ENCODE results near the gene GSC2.

Gene GSC2

DNA sequence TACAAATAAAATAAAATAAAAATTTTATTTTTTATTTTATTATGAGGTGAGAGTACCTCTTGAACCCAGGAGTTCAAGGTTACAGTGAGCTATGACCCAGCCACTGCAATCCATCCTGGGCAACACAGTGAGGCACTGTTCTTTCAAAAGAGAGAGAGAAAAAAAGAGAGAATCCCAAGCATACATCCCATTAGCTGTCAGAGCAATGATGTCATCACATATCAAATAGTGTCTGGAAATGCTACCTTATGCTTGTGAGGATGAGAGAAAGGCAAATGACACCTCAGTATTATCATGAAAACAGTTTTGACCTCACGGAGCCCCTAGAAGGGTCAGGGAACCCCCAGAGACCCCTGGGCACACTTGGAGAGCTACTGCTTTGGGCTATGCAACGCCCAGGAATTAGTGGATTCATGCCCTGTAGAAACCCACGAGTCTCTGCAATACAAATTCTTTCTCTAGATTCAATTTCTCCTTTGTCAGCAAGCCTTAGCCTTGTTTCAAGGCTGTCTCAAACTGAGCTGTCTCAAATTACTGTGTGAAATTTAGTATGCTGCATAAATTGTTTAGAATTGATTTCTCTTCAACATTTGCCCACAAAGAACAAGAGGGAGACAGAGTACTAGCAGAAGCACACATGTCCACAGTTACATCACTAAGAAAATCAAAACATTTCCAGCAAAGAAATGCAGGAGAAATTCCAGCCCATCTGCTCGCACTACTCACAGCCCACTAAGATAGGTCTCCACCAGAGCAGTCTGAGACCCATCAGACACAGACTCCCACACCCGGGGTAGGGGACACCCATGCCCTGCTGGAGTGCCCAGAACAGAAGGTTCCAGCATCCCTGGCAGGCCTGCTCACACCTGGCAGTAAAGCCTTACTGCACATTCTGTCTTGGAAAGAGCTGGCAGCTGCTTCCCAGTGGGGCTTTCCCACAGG lies 45.9 kb downstream of the GSC2 start:
- no peak for TF ChIP-seq ZFX (IDR thresholded peaks at IDR 0.05)
- TF ChIP-seq, protein P1, sequence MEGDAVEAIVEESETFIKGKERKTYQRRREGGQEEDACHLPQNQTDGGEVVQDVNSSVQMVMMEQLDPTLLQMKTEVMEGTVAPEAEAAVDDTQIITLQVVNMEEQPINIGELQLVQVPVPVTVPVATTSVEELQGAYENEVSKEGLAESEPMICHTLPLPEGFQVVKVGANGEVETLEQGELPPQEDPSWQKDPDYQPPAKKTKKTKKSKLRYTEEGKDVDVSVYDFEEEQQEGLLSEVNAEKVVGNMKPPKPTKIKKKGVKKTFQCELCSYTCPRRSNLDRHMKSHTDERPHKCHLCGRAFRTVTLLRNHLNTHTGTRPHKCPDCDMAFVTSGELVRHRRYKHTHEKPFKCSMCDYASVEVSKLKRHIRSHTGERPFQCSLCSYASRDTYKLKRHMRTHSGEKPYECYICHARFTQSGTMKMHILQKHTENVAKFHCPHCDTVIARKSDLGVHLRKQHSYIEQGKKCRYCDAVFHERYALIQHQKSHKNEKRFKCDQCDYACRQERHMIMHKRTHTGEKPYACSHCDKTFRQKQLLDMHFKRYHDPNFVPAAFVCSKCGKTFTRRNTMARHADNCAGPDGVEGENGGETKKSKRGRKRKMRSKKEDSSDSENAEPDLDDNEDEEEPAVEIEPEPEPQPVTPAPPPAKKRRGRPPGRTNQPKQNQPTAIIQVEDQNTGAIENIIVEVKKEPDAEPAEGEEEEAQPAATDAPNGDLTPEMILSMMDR (conservative IDR thresholded peaks at IDR 0.05): no peak
- no peak overlapping the region for H3K27ac ChIP-seq

DNA sequence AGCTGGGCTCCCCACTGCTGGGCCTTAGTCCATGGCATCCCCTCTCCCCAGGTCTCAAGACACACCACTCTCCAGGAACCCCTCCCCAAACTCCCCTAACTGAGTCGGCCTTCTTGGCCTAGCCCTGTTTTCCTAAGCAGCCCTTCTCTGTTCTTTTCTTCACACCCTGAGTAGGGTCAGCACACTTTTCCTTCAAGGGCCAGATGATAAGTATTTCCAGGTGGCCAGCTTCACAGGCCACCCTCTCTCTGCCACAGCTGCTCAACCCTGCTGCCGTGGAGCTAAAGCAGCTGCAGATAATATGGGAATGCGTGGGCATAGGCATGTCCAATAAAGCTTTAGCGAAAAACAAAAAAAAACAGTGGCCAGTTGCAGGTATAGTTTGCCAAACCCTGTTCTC lies 51.9 kb downstream of the GSC2 start:
- H3K27ac ChIP-seq: no peak overlapping the region

DNA sequence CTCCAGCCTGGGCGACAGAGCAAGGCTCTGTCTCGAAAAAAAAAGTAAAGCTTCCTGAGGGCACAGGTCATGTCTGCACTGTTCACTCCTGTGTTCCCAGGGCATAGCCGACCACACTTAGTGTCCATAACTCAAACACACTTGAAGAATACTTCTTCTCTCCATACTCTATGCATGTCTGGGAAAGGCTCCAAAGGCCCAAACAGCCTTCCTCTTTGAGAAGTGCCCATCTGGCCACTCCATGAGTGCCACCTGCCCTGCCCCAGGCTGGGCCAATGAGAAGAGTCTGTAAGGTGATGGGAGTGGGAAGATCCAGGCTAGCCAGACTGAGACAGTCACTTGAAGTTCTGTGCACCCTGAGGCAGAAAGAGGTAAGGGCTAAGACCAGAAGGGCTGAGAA lies 52.6 kb downstream of the GSC2 start:
- H3K27ac ChIP-seq: no peak overlapping the region
- no peak for TF ChIP-seq ZFX (IDR thresholded peaks at IDR 0.05)
- TF ChIP-seq, protein P1 (conservative IDR thresholded peaks at IDR 0.05): no peak

More for the DNA sequence above, 51.9 kb downstream of the GSC2 start:
- TF ChIP-seq, protein P1 (conservative IDR thresholded peaks at IDR 0.05): no peak
- TF ChIP-seq ZFX (IDR thresholded peaks at IDR 0.05): no peak
